ENCODE data around the gene BDKRB1.
A peak's percentile ranks its signal among the peaks of the same experiment; 100 is the strongest.
"Not testable (repeated sequence)": the region's sequence is repeated elsewhere in the genome, so short reads cannot be mapped to it uniquely, and the experiment has no call there.

The BDKRB1 gene

DNA sequence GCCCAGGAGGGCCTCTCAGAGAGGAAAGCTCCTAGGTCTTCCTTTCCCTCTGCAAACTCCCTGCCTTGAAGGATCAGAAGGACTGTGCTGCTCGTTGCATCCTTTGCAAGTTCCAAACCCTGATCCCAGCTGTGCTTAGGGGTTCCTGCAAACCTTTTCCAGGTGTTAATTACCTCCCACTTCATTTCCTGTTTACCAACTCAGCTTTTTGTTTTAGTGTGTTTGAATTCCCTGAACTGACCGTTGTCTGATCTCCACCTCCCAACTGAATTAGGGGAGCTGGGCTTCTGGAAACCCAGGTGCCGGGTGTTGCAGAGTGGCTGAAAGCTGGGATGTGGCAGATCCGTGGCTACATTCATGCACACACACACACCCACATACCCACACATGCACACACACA, 20.6 kb upstream of the BDKRB1 start:
- DNase-seq = no peak

DNA sequence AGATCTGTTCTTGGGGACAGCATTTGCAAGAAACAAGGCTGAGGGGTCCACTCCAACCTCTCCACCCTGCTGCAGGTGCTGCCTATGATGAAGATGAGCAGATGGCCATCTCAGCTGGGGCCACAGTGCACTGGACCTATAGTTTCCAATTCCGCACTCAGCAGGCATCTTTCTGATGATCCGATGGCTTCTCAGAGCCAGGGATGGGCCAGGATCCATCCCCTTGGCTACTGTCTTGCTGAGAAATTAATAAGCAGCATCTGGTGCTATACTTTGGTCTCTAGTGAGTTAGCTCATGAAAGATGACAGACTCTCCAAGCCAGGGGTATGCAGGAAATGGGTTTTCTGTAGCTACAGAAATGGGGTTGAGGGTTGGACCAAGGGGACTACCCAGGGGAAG, 18.4 kb upstream of the BDKRB1 start:
- no peak for DNase-seq

DNA sequence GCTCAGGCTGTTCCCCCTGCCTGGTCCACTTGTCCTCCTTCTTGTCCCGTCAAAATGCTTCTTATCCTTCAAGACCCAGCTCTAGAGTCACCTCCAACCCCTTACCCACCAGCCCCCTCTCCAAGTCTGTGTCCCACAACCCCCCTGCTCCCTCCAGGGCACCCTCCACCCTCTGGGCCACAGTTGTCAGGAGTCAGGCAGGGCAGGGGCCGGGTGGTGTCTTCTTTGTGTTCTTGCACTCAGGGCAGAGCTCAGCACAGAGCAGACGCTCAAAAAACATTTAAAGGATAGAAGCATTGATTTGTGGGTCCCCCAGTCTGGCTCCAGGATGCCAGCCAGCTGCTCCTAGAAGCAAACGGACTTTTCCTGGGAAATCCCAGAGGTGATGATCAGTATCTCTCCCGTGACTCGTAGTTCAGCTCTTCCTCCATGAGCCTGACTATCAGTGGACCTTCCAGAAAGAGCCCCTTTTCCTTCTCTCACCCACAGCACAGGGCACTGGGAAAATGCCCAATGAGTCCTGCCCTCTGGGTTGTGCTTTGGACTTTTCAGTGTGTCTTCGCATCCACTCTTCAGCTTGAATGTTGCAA, 17.2 kb upstream of the BDKRB1 start:
- DNase-seq = no peak

DNA sequence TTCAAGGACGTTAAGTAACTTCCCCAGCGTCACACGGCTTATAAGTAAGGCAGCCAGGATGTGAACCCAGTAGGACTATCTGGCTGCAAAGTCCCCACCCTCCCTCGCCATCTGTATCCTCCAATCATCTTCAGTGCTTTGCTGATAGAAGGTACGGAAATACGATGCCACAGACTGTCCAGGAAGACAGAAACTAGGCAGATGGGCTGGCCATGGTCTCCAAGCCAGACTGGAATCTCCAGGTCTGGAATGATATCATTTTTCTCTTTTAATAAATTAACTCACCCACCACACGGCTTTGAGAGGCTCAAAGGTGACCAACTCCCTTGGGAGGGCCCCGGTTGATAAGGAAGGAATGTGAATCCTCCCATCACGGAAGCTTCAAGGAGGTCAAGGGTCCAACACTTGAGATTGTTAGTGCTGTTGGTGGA, 16.3 kb upstream of the BDKRB1 start:
- no peak for DNase-seq

DNA sequence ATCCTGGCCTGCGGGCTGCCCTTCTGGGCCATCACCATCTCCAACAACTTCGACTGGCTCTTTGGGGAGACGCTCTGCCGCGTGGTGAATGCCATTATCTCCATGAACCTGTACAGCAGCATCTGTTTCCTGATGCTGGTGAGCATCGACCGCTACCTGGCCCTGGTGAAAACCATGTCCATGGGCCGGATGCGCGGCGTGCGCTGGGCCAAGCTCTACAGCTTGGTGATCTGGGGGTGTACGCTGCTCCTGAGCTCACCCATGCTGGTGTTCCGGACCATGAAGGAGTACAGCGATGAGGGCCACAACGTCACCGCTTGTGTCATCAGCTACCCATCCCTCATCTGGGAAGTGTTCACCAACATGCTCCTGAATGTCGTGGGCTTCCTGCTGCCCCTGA, 15.4 kb upstream of the BDKRB1 start:
- DNase-seq = no peak

DNA sequence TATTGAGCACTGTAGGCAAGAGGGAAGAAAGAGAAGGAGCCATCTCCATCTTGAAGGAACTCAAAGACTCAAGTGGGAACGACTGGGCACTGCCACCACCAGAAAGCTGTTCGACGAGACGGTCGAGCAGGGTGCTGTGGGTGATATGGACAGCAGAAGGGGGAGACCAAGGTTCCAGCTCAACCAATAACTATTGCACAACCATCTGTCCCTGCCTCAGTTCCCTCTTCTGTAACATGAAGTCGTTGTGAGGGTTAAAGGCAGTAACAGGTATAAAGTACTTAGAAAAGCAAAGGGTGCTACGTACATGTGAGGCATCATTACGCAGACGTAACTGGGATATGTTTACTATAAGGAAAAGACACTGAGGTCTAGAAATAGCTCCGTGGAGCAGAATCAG, 13.9 kb upstream of the BDKRB1 start:
- no peak for DNase-seq

DNA sequence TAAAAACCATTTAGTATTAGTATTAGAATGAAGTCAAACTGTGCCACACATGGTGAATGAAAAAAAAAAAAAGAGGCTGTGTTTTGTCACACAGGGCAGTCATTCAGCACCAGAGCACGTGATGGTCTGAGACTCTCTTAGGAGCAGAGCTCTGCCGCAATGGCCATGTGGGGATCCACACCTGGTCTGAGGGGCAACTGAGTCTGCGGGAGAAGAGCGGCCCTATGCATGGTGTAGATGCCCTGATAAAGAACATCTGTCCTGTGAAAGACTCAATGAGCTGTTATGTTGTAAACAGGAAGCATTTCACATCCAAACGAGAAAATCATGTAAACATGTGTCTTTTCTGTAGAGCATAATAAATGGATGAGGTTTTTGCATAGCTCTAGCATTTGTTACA, 12.2 kb upstream of the BDKRB1 start:
- DNase-seq = no peak

DNA sequence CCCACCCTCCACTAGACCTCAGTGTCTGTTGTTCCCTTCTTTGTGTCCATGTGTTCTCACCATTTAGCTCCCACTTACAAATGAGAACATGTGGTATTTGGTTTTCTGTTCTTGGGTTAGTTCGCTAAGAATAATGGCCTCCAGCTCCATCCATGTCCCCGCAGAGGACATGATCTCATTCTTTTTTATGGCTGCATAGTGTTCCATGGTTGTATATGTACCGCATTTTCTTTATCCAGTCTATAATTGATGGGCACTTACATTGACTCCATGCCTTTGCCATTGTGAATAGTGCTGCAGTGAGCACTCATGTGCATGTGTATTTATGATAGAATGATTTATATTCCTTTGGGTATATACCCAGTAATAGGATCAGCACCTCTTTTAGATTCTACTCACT, 10.9 kb upstream of the BDKRB1 start:
- not testable (repeated sequence) for DNase-seq

DNA sequence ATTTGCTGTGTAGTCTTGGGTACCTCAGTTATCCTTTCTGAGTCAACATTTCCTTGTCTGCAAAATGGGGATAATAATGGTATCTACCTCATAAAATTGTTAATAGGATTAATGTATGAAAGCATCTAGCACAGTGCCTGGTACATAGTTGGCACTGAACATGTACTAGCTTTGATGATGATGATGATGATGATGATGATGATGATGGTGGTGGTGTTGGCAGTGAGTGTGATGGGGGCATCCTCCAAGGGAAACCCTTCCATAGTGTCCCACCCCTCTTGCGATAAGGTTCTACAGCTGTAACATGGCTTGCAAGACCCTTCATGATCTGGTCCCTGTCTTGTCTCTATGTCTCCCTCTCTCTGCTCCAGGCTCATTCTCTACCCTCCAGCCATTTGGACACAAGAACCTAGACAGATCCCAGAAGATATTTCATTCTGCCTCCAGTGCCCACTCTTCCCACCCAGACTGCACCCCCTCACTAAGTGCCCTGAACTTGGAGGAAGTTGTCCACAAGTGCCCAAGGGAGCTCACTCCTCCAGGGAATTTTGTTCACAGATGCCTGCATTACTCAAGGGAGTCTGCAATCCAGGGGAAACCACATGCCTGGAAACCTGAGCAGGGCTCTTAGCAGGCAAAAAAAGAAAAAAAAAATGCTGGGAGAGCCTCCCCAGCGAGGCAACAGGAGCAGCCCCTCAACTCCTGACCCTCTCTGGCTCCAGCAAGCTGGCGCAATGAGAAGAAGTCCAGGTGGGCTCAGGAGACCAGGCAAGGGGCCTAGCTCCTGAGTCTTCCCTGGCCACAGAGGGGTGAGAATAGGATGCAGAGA, 10.1 kb upstream of the BDKRB1 start:
- DNase-seq = no peak

DNA sequence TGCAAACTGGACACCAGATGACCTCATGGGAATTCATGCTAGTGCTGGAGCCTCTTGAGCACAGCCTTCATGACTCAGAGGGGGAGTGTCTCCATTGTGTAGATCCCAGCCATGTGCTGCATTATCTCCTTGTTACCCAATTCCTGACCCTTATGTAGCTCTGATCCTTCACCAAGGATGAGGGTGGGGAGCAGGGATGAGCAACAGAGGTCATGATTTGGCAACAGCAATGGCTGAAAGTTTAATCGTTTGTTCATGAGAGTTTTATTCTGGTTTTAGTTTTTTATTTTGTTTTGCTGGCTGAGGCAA, 9.5 kb upstream of the BDKRB1 start:
- DNase-seq = no peak

DNA sequence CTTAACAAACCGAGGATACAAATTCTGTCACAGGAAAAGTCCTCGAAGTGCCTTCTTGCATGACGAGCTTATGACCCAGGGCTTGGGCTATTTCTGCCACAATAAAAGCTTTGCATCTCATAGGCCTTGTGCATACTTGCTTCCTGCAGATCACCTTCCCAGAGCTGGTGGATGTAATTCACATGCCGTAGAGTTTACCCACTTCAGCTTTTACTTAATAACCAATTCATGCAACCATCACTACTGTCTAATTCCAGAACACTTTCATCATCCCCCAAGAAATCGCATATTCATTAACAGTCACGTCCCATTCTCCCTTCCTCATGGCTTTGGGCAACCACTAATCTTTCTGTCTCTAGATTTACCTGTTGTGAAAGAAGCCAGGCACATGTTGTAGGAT, 9.0 kb upstream of the BDKRB1 start:
- DNase-seq = no peak

DNA sequence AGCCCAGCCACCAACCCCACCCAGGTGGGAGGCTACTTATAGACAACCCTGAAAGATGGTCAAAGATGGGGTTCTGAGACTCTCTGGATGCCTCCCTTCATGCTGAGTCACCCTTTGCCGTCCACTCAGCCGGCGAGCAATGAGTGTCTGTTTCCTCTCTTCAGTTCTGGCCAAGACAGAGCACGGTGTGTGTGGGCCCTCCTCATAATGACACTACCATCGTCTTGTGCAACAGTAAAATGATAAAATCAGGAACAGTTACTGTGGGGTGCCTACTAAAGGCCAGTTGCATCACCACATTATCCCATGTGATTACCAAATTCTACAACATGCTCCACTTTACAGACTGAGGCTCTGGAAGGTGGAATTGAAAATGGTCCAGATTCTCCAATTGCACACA, 7.0 kb upstream of the BDKRB1 start:
- no peak for DNase-seq

DNA sequence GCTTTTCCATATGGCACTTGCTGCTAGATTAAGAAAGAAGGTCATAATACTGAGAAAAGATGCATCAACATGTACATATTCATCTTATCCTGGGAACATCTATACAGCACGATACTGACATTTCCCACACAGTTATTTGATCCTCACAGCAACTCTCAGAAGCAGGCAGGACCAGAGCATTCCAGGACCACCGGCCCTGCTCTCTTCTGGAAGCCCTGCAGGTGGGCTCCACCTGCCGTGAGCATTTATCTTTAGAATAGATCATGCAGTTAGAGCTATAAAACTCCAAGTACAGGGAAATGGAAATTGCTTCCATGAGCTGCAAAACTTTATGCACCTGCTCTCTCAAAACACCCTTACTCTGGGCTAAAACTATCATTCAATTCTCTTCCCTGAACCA, 5.5 kb upstream of the BDKRB1 start:
- DNase-seq = no peak

DNA sequence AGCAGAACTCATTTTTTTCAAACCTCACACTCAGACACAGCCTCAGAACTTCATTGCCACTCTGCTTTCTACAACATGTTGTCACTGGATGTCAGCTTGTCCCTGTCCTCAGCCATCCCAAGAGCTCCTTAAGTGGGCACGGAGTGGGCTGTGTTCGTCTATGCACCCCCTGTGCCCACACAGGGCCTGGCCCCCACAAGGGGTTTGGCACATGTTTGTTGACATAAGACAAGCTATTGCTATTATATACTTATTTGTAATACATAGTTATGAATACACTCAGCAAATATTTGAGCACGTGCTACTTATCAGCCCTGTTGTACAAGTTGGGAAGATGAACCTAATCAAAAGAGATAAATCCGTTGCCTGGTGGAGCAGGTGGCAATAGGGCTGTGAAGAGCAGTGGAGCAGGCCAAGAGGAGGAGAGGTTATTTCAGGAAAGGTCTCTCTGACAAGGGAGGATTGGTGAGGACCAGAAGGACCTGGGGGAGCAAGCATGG, 4.3 kb upstream of the BDKRB1 start:
- no peak for DNase-seq

DNA sequence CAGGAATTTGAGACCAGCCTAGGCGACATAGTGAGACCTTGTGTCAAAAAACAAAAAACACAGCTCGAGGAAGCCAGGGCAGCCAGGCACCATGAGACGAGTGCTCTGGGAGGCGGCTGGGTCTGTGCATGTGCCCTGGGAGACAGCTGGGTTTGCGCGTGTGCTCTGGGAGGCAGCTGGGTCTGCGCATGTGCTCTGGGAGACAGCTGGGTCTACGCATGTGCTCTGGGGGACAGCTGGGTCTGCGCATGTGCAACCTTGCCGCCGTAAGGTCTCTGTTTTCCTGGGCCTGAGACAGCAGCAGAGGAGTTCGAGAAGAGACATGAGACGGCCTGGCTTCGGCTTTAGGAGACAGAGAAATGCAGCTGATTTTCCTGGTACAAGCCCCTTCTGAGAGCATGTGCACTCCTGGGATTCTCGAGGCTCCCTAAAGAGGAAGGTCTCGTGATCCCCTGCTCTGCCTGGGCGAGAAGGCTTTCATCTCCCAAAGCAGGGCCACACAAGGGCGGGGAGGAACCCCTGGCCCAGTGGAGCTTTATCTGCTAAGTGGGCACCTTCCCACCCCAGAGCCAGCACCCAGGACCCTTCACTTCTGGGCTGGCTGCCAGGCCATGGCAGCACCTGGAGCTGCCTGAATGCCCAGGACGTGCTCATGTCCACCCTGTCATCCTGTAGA, 3.5 kb upstream of the BDKRB1 start:
- peak; percentile 70 for DNase-seq

DNA sequence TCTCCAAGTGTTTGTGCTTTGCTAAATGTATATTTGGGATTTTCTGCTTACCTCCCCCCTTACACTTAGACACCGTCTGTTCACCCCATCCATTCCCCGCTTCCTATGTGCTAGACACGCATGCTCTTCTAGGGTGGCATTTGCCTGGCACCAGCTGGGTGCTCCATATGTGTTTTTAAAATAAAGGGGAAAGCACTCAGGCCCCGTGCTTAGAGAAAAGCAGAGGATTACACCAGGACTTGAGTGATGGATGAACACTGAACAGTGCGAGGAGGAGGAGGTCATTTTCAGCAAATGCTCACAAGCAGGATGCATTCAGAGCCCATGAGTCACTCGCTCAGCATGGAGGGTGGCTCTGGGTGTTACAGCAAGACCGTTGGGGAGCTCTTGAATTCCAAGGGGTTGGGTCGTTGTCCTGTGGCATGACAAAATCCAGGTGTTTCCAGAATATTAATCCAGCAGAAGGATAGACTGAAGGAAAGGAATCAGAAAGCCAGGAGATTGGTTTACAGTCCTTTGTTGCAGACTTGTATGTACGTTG, 2.9 kb upstream of the BDKRB1 start:
- no peak for DNase-seq

DNA sequence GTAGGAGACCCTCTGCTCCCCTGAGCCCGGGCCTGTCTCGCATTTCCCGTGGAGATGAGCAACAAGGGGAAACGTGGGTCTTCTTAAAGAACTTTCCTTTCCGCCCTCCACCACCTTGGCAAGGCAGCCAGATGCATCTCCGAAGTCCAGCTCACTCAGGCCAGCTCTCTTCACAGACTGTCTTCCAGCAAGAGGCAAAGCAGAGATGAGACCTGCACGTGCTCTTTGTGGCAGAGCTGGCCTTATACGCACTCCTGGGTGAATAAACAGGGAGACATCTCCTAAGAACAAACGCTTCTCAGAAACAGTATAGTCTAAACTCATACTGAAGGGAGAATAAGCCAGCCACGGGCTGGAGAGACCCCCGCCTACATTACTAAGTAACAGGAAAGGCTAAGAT, 1.3 kb upstream of the BDKRB1 start:
- no peak for DNase-seq

DNA sequence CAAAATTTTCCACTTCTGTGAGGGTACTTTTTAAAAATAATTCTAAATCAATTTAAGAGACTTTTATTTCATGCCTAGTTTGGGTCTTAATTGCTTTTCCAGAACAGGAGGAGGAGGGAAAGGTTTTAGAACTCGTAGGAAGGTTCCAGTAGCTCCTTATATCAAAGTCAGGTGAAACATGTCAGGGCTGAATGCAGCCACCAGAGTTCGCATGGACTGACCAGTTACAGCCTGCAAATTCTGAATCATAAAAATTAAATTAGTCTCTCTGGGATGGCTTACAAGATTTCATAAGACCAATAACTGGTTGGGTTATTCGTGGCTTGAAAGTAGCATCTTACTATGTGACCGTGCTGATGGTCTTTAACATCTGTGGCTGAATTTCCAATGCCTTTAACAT, 397 bp downstream of the BDKRB1 start:
- DNase-seq = no peak

DNA sequence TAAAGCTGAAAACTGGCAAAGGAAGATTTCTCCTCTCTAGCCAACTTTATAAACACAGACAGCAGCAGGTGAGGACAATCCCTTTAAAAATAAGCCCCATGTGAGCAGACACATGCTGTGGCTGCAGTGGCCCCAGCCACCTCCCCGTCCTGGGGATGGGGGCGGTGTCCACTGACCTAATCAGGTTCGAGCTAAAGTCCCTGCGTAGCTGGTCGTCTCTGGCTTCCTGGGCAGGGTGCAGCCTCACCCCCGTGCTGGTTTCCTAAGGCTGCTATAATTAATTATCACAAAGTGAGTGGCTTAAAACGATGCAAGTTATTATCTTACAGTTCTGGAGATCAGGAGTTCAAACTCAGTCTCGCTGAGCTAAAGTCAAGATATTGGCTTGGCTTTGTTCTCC, 1.0 kb downstream of the BDKRB1 start:
- no peak for DNase-seq

DNA sequence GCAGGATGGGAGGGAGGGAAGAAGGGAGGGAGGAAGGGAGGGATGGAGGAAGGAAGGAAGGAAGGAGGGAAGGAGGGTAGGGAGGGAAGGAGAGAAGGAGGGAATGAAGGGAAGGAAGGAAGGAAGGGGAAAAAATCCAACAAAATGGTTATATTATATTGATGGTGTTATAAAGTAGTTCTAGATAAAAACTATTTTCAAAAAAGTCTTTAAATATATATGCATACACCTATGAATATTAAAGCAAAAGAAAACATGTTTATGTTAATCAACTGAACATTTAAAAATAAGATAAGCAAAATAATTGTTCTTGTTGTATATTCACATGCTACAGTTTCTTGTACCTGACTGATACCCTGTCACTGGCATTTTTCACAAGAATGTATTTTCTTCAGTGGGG, 1.9 kb downstream of the BDKRB1 start:
- no peak for DNase-seq

DNA sequence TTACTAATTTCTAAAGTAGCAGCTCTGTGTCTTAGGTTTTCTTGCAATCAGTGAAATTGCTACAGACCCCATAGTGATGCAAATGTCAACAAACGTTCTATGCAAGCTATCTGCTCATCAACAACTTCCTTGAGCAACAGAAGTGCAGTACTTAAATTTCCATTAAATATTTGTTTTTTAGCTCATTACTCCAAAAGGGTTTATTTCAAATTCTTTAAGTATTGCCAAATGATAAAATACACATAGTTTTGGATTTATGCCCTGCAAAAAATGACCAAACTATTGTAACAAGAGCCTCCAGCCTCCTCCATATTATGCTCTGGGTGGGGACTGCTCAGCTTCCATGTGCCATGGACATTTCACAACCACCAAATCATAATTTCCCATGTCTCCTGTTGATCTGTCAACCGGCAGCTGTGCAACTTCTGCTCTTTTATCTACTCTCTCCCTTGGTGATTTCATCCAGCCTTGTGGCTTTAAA, 4.4 kb downstream of the BDKRB1 start:
- DNase-seq = no peak

DNA sequence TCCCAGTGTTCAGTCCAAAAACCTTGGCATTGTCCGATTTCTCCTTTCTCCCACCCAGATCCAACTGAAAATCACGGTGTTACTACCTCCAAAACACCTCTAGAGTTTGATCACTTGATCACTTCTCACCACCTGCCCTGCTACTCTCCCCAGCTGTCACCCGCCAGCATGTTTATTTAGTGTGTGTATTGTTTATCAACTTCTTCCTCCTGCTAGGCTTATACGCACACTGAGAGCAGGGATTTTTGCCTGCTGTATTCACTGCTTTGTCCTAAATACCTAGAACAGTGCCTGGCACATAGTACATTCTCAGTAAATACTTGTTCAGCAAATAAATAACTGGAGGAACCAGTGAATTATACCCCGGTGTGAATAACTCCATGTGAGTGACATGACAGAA, 5.0 kb downstream of the BDKRB1 start:
- no peak for DNase-seq

DNA sequence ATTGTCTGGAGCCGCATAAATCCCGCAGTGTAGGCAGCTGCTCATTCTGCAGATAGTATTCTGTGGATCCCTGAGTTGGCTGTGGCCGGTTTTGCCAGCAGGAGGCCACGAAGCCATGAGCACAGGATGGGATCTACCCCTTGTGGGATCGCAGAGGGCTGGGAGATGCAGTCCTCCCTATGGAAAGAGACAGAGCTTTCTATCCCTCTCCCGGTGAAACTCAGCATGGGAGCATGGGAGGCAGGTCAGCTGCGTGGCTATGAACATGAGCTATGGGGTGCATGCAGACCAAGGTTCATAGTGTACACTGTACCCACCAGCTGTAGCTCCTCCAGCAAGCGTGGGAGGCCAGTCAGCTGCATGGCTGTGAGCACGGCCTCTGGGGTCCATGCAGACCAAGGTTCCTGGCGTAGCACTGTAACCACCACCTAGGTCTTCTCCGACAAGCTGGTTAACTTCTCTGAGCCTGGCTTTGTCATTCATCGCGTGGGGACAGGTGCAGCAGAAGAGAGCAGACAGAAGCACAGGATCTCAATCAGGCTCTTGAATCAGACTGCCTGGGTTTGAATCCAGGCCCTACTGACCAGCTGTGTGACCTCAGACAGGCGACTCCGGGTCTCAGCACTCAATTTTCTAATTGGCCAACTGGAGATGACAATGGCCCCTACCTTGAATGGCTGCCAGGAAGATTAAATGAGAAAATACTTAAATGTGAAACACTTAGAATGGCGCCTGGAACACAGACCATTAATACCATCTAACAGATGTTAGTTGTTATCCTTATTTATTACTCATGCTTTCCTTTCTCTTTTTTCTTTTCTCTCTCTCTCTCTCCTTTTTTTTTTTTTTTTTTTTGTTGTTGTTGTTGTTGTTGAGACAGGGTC, 6.0 kb downstream of the BDKRB1 start:
- no peak for DNase-seq
